Neural progenitor cell (in vitro differentiated cells): Measurements from ENCODE around the gene EME2.

Experiments used
- CTCF ChIP-seq: fragments of 200-600 bp; sonication (generic); IDR thresholded peaks from 2 replicates; pipeline ENCODE4 v1.5.1; 2017; ENCODE audit warnings: antibody characterized with exemption, mild to moderate bottlenecking
- EZH2 ChIP-seq: fragments of 200-600 bp; sonication (generic); IDR thresholded peaks from 2 replicates; pipeline ENCODE4 v1.6.1; 2017; ENCODE audit warnings: antibody characterized with exemption, mild to moderate bottlenecking, moderate library complexity
- EZH2phosphoT487 ChIP-seq: fragments of 200-600 bp; sonication (generic); IDR thresholded peaks from 2 replicates; pipeline ENCODE4 v1.6.1; 2017; ENCODE audit warnings: antibody characterized with exemption

DNA sequence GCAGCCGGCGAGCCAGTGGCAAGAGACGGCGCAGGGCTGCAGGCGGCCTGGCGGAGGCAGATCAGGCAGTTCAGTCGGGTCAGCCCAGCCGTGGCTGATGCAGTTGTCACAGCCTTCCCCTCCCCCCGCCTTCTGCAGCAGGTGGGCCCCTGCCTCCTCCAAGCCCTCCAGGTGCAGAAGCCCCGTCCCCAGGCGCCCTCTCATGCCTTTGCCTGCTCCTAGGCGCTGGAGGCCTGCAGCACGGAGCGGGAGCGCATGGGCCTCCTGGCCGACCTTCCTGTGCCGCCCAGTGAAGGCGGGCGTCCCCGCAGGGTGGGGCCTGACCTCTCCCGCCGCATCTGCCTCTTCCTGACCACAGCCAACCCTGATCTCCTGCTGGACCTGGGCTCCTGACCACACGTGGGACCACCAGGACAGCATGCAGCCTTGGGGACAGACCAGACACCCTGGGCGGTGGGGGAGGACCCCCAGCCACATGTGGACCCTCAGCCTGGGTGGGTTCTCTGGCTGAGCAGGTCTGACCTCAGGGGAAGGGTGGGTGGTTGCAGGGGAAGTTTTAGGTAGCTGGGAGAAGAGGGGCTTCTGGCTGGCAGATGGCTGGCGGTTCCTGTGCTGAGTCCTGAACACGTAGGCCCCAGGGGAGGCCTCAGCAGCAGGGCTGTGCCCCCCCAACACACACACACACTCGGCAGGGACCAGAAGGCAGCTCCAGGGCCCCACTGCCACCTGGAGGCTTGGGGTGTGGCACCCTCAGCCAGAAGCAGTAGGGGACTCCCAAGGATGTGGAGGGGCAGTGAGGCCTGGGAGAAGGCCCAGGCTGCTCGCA, 3.4 kb downstream of the EME2 start:
- TF ChIP-seq CTCF = no peak
- no peak for TF ChIP-seq EZH2
- no peak for TF ChIP-seq EZH2phosphoT487
